ENCODE data around the gene CDKN1A.
A peak's percentile ranks its signal among the peaks of the same experiment; 100 is the strongest.

The CDKN1A gene

DNA sequence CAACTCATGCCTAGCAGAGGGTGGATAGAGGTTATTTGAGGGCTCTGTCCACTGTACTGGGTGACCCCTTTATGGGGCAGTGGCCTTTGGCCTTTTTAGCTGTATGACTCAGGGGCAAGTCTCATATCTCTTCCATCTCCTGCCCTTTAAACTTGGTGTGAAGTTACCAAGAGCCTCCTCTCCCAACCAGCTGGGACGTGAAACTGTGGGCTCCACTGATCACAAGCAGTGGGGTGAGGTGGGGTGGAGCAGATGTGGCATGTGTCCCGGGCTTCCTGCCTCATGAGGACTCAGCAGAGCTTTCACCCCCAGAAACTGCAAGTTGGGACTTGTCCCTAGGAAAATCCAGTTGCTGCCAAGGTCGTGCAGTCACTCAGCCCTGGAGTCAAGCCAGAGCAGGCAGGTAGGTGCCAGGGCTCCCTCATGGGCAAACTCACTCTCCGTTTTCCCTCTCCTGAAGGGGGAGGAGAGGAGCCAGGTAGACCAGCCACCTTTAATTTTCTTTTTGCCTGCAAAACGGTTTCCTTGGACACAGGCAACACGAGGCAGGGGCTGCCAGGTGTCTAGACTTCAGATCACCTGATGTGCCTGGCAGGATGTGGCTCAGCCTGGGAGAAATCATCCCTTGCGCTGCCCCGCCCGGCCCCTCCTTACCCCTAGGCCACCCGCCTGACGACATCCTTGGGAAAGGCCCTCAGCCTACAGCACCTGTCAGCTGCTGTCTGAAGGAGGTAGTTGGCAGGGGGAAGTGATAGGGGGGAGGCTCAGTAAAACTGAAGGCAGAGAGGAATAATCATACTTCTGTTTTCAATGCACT, 4.0 kb downstream of the CDKN1A start:
- H3K9me2 ChIP-seq (replicated peaks; ENCODE audit: insufficient read depth, low read length): no peaks in the 10 kb centered on the region
- peaks cover 46% of the 10 kb centered on the region for H3K79me2 ChIP-seq (ENCODE audit: low read length)
- peaks cover 47% of the 10 kb centered on the region for H3F3A ChIP-seq (ENCODE audit: insufficient read depth, low read length)
- H3K4me1 ChIP-seq (ENCODE audit: low read length): peaks cover 27% of the 10 kb centered on the region
- H3K9ac ChIP-seq (ENCODE audit: low read length): peak overlapping the region; percentile 68
- no peaks in the 10 kb centered on the region for H3K36me3 ChIP-seq (replicated peaks; ENCODE audit: insufficient read depth, low read length)
- peak overlapping the region; percentile 73 for H3K4me2 ChIP-seq (ENCODE audit: low read depth, low read length)
- no peaks in the 10 kb centered on the region for H4K20me1 ChIP-seq (ENCODE audit: insufficient read depth, low read length)
- H3K4me3 ChIP-seq (ENCODE audit: low read length): peak overlapping the region; percentile 23; the same call in 1 of the 2 replicates
- no peaks in the 10 kb centered on the region for H3K27me3 ChIP-seq (replicated peaks; ENCODE audit: insufficient read depth, low read length)
- TF ChIP-seq EZH2 (optimal IDR thresholded peaks at IDR 0.05; ENCODE audit: low read depth, low read length) (no peak), EZH2phosphoT487 (IDR thresholded peaks at IDR 0.05; ENCODE audit: low read length) (no peak)
- TF ChIP-seq, protein P1, sequence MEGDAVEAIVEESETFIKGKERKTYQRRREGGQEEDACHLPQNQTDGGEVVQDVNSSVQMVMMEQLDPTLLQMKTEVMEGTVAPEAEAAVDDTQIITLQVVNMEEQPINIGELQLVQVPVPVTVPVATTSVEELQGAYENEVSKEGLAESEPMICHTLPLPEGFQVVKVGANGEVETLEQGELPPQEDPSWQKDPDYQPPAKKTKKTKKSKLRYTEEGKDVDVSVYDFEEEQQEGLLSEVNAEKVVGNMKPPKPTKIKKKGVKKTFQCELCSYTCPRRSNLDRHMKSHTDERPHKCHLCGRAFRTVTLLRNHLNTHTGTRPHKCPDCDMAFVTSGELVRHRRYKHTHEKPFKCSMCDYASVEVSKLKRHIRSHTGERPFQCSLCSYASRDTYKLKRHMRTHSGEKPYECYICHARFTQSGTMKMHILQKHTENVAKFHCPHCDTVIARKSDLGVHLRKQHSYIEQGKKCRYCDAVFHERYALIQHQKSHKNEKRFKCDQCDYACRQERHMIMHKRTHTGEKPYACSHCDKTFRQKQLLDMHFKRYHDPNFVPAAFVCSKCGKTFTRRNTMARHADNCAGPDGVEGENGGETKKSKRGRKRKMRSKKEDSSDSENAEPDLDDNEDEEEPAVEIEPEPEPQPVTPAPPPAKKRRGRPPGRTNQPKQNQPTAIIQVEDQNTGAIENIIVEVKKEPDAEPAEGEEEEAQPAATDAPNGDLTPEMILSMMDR (IDR thresholded peaks at IDR 0.05; ENCODE audit: low read length): no peak
- H2AFZ ChIP-seq (ENCODE audit: low read length): no peak overlapping the region
- peak; percentile 74 for DNase-seq
- H3K27ac ChIP-seq (ENCODE audit: low read length): peak overlapping the region; percentile 96
- H3K9me3 ChIP-seq (replicated peaks; ENCODE audit: insufficient read depth, low read length): no peaks in the 10 kb centered on the region

DNA sequence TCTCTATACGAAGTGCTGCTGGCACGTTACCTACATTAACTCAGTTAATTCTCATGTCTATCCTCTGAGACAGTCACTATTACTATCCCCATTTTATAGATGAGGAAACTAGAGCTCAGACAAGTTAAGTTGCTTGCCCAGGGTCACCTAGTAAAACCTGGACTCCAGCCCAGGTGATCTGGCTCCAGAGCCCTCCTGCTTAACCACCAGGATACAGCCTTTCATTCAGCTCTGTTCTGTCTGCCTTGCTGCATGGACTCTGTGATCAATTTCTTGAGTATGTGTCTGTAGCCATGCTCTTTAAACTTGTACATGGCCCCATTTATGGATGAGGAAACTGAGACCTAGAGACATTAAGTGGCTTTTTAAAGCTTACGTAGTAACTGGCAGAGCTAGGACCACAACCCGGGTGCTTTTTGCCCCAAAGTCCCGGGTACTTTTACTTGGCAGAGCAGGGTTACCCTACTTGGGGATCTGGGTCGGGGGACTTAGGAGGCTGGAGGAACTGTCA, 4.7 kb downstream of the CDKN1A start:
- no peak for TF ChIP-seq EZH2 (optimal IDR thresholded peaks at IDR 0.05; ENCODE audit: low read depth, low read length)
- Histone ChIP-seq H2AFZ (ENCODE audit: low read length) (no peak overlapping the region), H3K9me3 (replicated peaks; ENCODE audit: insufficient read depth, low read length) (no peaks in the 10 kb centered on the region), H3K9ac (ENCODE audit: low read length) (peak overlapping the region; percentile 14; the same call in 1 of the 2 replicates), H3K36me3 (replicated peaks; ENCODE audit: insufficient read depth, low read length) (no peaks in the 10 kb centered on the region), H3K79me2 (ENCODE audit: low read length) (peaks cover 46% of the 10 kb centered on the region), H3K27me3 (replicated peaks; ENCODE audit: insufficient read depth, low read length) (no peaks in the 10 kb centered on the region), H3K9me2 (replicated peaks; ENCODE audit: insufficient read depth, low read length) (no peaks in the 10 kb centered on the region), H3K27ac (ENCODE audit: low read length) (peak overlapping the region; percentile 96), H4K20me1 (ENCODE audit: insufficient read depth, low read length) (no peaks in the 10 kb centered on the region), H3K4me2 (ENCODE audit: low read depth, low read length) (peak overlapping the region; percentile 73; the same call in 1 of the 2 replicates), H3K4me1 (ENCODE audit: low read length) (peaks cover 22% of the 10 kb centered on the region), H3F3A (ENCODE audit: insufficient read depth, low read length) (peaks cover 41% of the 10 kb centered on the region), H3K4me3 (ENCODE audit: low read length) (no peak overlapping the region; the same call in 1 of the 2 replicates)
- no peak for DNase-seq

DNA sequence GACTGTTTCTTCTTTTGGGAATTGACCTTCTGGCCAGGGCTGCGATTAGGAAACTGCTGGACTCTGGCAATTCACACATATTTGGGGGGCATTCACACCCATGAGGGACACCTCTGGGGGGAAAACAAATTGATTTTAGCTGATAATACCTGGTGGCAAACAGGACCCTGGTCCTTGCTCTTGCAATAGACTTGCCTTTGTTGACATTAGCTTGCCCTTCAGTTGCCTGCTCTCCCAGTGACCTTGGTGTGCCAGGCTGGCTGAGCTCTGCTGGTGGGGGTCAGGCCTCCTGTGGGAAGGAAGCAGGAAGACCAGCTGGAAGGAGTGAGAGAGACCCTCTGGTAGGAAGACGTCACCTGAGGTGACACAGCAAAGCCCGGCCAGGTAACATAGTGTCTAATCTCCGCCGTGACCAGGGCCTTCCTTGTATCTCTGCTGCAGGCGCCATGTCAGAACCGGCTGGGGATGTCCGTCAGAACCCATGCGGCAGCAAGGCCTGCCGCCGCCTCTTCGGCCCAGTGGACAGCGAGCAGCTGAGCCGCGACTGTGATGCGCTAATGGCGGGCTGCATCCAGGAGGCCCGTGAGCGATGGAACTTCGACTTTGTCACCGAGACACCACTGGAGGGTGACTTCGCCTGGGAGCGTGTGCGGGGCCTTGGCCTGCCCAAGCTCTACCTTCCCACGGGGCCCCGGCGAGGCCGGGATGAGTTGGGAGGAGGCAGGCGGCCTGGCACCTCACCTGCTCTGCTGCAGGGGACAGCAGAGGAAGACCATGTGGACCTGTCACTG, 5.3 kb downstream of the CDKN1A start:
- peaks cover 36% of the 10 kb centered on the region for H3F3A ChIP-seq (ENCODE audit: insufficient read depth, low read length)
- H3K27ac ChIP-seq (ENCODE audit: low read length): peak overlapping the region; percentile 96; the same call in 1 of the 2 replicates
- no peak for DNase-seq
- no peaks in the 10 kb centered on the region for H4K20me1 ChIP-seq (ENCODE audit: insufficient read depth, low read length)
- no peak for TF ChIP-seq EZH2phosphoT487 (IDR thresholded peaks at IDR 0.05; ENCODE audit: low read length)
- no peak for TF ChIP-seq EZH2 (optimal IDR thresholded peaks at IDR 0.05; ENCODE audit: low read depth, low read length)
- TF ChIP-seq, protein P1 (IDR thresholded peaks at IDR 0.05; ENCODE audit: low read length): no peak
- H3K4me2 ChIP-seq (ENCODE audit: low read depth, low read length): peak overlapping the region; percentile 73; the same call in 1 of the 2 replicates
- H3K9me3 ChIP-seq (replicated peaks; ENCODE audit: insufficient read depth, low read length): no peaks in the 10 kb centered on the region
- peaks cover 44% of the 10 kb centered on the region for H3K79me2 ChIP-seq (ENCODE audit: low read length)
- H3K9ac ChIP-seq (ENCODE audit: low read length): peak overlapping the region; percentile 14; the same call in 1 of the 2 replicates
- peaks cover 20% of the 10 kb centered on the region for H3K4me1 ChIP-seq (ENCODE audit: low read length)
- H3K4me3 ChIP-seq (ENCODE audit: low read length): no peak overlapping the region
- no peak overlapping the region for H2AFZ ChIP-seq (ENCODE audit: low read length)
- no peaks in the 10 kb centered on the region for H3K36me3 ChIP-seq (replicated peaks; ENCODE audit: insufficient read depth, low read length)
- H3K27me3 ChIP-seq (replicated peaks; ENCODE audit: insufficient read depth, low read length): no peaks in the 10 kb centered on the region
- no peaks in the 10 kb centered on the region for H3K9me2 ChIP-seq (replicated peaks; ENCODE audit: insufficient read depth, low read length)

All from MM.1S (cell line).